Fibroblast of villous mesenchyme (primary cell): ENCODE measurements around the gene ZCCHC9. TPM values are rescaled to one million over a fixed set of nuclear protein-coding genes. Genes with fewer than 3 reads are reported as not detected.
"Not testable (repeated sequence)": the region's sequence is repeated elsewhere in the genome, so short reads cannot be mapped to it uniquely, and the experiment has no call there.

Experiments
- DNase-seq: peaks from one replicate; pipeline ENCODE4 v3.0.0-alpha.2; 2010; ENCODE audit warnings: low read depth
- H3K4me3 ChIP-seq: 2 replicates; pipeline ENCODE4 v1.5.1; 2011; ENCODE audit warnings: low read depth, mild to moderate bottlenecking, low read length
- CTCF ChIP-seq: IDR thresholded peaks from 2 replicates; pipeline ENCODE4 v1.5.1; 2012; ENCODE audit warnings: low read depth, mild to moderate bottlenecking, low read length; ENCODE audit not compliant: insufficient read depth
- total RNA-seq: library from RNA; depleted of rRNA; stranded (reverse); fragments of >200 nt; gene quantifications from 2 replicates; pipeline ENCODE4 v1.2.3, GENCODE V29; 2012

The ZCCHC9 gene, protein sequence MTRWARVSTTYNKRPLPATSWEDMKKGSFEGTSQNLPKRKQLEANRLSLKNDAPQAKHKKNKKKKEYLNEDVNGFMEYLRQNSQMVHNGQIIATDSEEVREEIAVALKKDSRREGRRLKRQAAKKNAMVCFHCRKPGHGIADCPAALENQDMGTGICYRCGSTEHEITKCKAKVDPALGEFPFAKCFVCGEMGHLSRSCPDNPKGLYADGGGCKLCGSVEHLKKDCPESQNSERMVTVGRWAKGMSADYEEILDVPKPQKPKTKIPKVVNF
- 23.2 and 33.7 TPM in 2 replicates for total RNA-seq

- peak; percentile 27 for TF ChIP-seq CTCF
- peak; percentile 95 for DNase-seq
- peak within 1 kb of the TSS; percentile 95 for H3K4me3 ChIP-seq
Observed at GRCh38 chr5:81301271-81302015, at the start of gene ZCCHC9. Gene ZCCHC9, plus strand, starts transcription at chr5:81301587. Its CDS starts 3,171 bp downstream, at chr5:81304758.

- DNase-seq = no peak
- no peak overlapping the region for H3K4me3 ChIP-seq
- no peak for TF ChIP-seq CTCF
Observed at GRCh38 chr5:81251922-81252321, 49.5 kb upstream of the ZCCHC9 start.

GRCh38 chr5:81252904-81253303 is 48.5 kb upstream of the ZCCHC9 start:
- no peak for DNase-seq
- no peak for TF ChIP-seq CTCF
- no peak overlapping the region for H3K4me3 ChIP-seq

DNA sequence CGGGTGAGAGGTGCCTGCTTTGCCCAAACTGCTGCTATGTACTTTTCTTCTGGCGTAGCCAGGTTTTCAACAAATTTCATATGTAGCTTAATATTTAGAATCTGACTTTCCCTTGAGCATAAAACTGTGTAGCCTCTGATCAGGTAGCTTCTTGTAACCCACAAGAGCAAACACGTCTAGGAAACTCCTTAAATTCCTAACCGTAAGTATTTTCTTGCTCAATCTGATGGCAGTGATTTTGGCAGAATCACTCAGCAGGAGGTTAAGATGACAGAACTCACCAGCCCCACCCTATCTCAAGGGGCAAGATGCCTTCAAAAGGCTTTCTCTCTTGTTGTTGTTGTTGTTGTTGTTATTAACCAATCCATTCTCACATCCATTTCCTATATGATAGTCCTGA is 47.5 kb upstream of the ZCCHC9 start:
- no peak overlapping the region for H3K4me3 ChIP-seq
- no peak for DNase-seq
- TF ChIP-seq CTCF = no peak

GRCh38 chr5:81254886-81255559 is 46.4 kb upstream of the ZCCHC9 start:
- TF ChIP-seq CTCF = no peak
- no peak overlapping the region for H3K4me3 ChIP-seq
- DNase-seq = no peak

DNA sequence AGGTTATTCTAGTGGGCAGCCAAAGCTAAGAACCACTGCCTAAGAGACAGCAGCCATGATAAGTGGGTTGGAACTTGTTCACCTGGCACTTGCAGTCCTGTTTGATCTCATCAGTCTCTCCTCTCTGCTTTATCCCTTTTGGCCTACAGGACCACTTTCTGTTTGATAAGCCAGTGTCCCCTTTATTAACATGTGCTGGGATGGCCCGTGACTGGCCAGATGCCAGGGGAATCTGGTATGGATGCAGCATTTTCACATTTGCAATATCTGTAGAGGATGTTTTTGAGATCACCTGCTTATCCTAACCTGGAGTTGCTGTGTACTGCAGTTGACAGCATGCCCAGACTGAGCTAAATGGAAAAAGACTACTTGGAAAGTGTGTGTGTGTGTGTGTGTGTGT is 44.6 kb upstream of the ZCCHC9 start:
- no peak for TF ChIP-seq CTCF
- no peak for DNase-seq
- H3K4me3 ChIP-seq = no peak overlapping the region

- DNase-seq, H3K4me3 ChIP-seq: not testable (repeated sequence)
Observed at GRCh38 chr5:81262796-81263195, 38.6 kb upstream of the ZCCHC9 start.
